PC-9 (cell line): ENCODE measurements around the gene TMEM222. TPM values are rescaled to one million over a fixed set of nuclear protein-coding genes. Genes with fewer than 3 reads are reported as not detected.

Source experiments
- BruUV-seq: library from RNA; stranded (reverse); fragments of 400-500 nt; replicated peaks from 2 replicates; lab custom pipeline; 2021; lab: Mats Ljungman, UMichigan
- CTCF ChIA-PET: fragments of 300-600 bp; sonication (Branson Sonifier 250); formaldehyde crosslinking; loops from one replicate; lab custom pipeline; 2022; ENCODE audit warnings: antibody characterized with exemption; lab: Charles Lee
- POLR2A ChIA-PET: fragments of 300-600 bp; sonication (Branson Sonifier 250); formaldehyde crosslinking; loops from one replicate; lab custom pipeline; 2022; ENCODE audit warnings: antibody characterized with exemption; ENCODE audit not compliant: unreplicated experiment; lab: Charles Lee
- DNase-seq, 2 experiments: peaks; one replicate each; pipeline versions ENCODE4 v3.0.0 to v3.0.0-alpha.2; 2015 to 2022; ENCODE audit warnings: mixed read lengths in 1 of 2
- H2AFZ ChIP-seq: fragments of 200-600 bp; sonication (generic); 2 replicates; pipeline ENCODE4 v1.8.1; 2017; ENCODE audit warnings: antibody characterized with exemption
- H3F3A ChIP-seq: fragments of 200-600 bp; sonication (generic); 2 replicates; pipeline ENCODE4 v1.8.1; 2017; ENCODE audit warnings: antibody characterized with exemption, mild to moderate bottlenecking, low read depth; ENCODE audit not compliant: insufficient read depth
- H3K27ac ChIP-seq: fragments of 200-600 bp; sonication (generic); 2 replicates; pipeline ENCODE4 v1.6.1; 2016; ENCODE audit warnings: mixed run types
- H3K27me3 ChIP-seq: fragments of 200-600 bp; sonication (generic); 2 replicates; pipeline ENCODE4 v1.6.1; 2016; ENCODE audit warnings: low read depth, mixed run types; ENCODE audit not compliant: insufficient read depth
- H3K36me3 ChIP-seq: fragments of 200-600 bp; sonication (generic); 2 replicates; pipeline ENCODE4 v1.6.1; 2016; ENCODE audit warnings: low read depth, mixed run types
- H3K4me1 ChIP-seq: fragments of 200-600 bp; sonication (generic); replicated peaks from 2 replicates; pipeline ENCODE4 v1.6.1; 2016; ENCODE audit warnings: mixed run types; ENCODE audit not compliant: insufficient read depth
- H3K4me2 ChIP-seq: fragments of 200-600 bp; sonication (generic); 2 replicates; pipeline ENCODE4 v1.6.1; 2017; ENCODE audit warnings: mixed run types
- H3K4me3 ChIP-seq: fragments of 200-600 bp; sonication (generic); 2 replicates; pipeline ENCODE4 v1.6.1; 2016; ENCODE audit warnings: mixed run types
- H3K79me2 ChIP-seq: fragments of 200-600 bp; sonication (generic); 2 replicates; pipeline ENCODE4 v1.6.1; 2017; ENCODE audit warnings: low read depth, mixed run types
- H3K9me2 ChIP-seq: fragments of 200-600 bp; sonication (generic); 2 replicates; pipeline ENCODE4 v1.8.1; 2017; ENCODE audit warnings: mild to moderate bottlenecking; ENCODE audit not compliant: insufficient read depth
- H3K9me3 ChIP-seq: fragments of 200-600 bp; sonication (generic); 2 replicates; pipeline ENCODE4 v1.8.1; 2016; ENCODE audit warnings: low read depth; ENCODE audit not compliant: insufficient read depth
- H4K20me1 ChIP-seq: fragments of 200-600 bp; sonication (generic); 2 replicates; pipeline ENCODE4 v1.8.1; 2017; ENCODE audit not compliant: insufficient read depth
- EZH2 ChIP-seq: fragments of 200-600 bp; sonication (generic); IDR thresholded peaks from 2 replicates; pipeline ENCODE4 v1.8.0; 2017; ENCODE audit warnings: antibody characterized with exemption, low read depth
- intact Hi-C: fragments of 100-400 bp; cut with micrococcal nuclease; formaldehyde crosslinking; loops from one replicate; pipeline ENCODE4 v1.10.0; 2022; ENCODE audit not compliant: unreplicated experiment
- total RNA-seq: library from RNA; stranded (reverse); gene quantifications from 2 replicates; pipeline ENCODE4 v1.2.3, GENCODE V29; 2021
- TF ChIP-seq, protein P1 (sequence below): fragments of 200-600 bp; sonication (generic); conservative IDR thresholded peaks from 2 replicates; pipeline ENCODE4 v1.6.1; 2017; ENCODE audit warnings: mixed run types, antibody characterized with exemption, mild to moderate bottlenecking, moderate library complexity

Gene TMEM222
- total RNA-seq, 1 experiment from 2014 or later = 32.8 TPM

DNA sequence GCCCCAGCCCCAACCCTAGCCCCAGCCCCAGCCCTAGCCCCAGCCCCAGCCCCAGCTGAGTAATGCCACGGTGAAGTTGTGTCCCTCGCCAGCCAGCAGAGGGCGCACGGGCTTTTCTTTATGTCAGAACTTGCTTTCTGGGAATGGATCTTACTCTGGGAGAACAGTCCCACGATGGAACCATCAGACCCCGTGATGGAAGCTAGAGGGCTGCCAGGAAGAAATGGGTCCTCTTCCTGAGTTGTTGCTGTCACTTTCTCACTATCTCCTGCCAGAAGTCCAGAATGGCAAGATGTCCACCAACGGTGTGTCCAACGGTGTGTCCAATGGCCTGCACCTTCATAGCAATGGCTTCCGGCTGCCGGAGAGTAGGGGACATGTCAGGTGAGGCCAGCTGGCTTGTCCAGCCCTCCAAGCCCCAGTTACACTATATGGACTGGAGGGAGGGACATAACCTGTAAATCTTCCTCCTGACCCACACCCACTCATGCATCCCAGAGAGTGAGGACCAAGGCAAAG, 25.1 kb upstream of the TMEM222 start:
- no peaks in the 10 kb centered on the region for H3K9me2 ChIP-seq
- POLR2A ChIA-PET = no interaction called here
- BruUV-seq = no TSS peak

DNA sequence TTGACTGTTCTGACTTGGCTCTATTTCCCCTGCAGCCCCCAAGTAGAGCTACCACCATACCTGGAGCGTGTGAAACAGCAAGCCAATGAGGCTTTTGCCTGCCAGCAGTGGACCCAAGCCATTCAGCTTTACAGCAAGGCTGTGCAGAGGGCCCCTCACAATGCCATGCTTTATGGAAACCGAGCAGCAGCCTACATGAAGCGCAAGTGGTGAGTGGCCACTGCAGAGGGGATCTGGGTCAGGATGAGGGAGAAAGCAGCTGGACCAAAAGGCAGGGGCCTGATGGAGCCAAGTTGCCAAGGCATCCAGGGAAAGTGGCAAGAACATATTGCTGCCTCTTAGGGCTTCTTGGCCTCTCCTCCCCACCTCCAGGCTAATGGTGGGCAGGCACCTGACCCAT, 24.1 kb upstream of the TMEM222 start:
- Histone ChIP-seq H3K9me3 (no peaks in the 10 kb centered on the region), H3K79me2 (no peaks in the 10 kb centered on the region), H3K36me3 (no peaks in the 10 kb centered on the region), H3K9me2 (no peaks in the 10 kb centered on the region), H3K27ac (no peak overlapping the region), H3K4me1 (no peaks in the 10 kb centered on the region), H2AFZ (no peak overlapping the region), H3K4me3 (no peak overlapping the region), H3K4me2 (no peak overlapping the region), H3F3A (no peaks in the 10 kb centered on the region), H4K20me1 (no peaks in the 10 kb centered on the region), H3K27me3 (no peaks in the 10 kb centered on the region)
- DNase-seq = no peak
- POLR2A ChIA-PET = no interaction called here
- TF ChIP-seq, protein P1, sequence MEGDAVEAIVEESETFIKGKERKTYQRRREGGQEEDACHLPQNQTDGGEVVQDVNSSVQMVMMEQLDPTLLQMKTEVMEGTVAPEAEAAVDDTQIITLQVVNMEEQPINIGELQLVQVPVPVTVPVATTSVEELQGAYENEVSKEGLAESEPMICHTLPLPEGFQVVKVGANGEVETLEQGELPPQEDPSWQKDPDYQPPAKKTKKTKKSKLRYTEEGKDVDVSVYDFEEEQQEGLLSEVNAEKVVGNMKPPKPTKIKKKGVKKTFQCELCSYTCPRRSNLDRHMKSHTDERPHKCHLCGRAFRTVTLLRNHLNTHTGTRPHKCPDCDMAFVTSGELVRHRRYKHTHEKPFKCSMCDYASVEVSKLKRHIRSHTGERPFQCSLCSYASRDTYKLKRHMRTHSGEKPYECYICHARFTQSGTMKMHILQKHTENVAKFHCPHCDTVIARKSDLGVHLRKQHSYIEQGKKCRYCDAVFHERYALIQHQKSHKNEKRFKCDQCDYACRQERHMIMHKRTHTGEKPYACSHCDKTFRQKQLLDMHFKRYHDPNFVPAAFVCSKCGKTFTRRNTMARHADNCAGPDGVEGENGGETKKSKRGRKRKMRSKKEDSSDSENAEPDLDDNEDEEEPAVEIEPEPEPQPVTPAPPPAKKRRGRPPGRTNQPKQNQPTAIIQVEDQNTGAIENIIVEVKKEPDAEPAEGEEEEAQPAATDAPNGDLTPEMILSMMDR = no peak
- no peak for TF ChIP-seq EZH2
- no TSS peak for BruUV-seq
- CTCF ChIA-PET = interaction anchor here (0.6 to 1.2 kb wide), 5 partner anchors 10 to 365 kb away, joined by 3 to 9 read pairs (median 3); no protein-coding TSS in a partner anchor
- intact Hi-C loops = no loop called here

More for the DNA sequence above, 25.1 kb upstream of the TMEM222 start:
- Histone ChIP-seq H3K9me3 (no peaks in the 10 kb centered on the region), H3K4me2 (no peak overlapping the region), H2AFZ (no peak overlapping the region), H3F3A (no peaks in the 10 kb centered on the region), H3K36me3 (no peaks in the 10 kb centered on the region), H3K79me2 (no peaks in the 10 kb centered on the region), H3K4me1 (no peaks in the 10 kb centered on the region), H3K4me3 (no peak overlapping the region), H3K27ac (no peak overlapping the region), H3K27me3 (no peaks in the 10 kb centered on the region), H4K20me1 (no peaks in the 10 kb centered on the region)
- peak in 1 of 2 experiments; percentile 43 for DNase-seq
- no peak for TF ChIP-seq EZH2
- TF ChIP-seq, protein P1 = peak; percentile 72
- CTCF ChIA-PET = interaction anchor here (0.6 to 1.5 kb wide), 8 partner anchors 10 to 1579 kb away, joined by 3 to 10 read pairs (median 4); no protein-coding TSS in a partner anchor
- intact Hi-C loops = no loop called here

DNA sequence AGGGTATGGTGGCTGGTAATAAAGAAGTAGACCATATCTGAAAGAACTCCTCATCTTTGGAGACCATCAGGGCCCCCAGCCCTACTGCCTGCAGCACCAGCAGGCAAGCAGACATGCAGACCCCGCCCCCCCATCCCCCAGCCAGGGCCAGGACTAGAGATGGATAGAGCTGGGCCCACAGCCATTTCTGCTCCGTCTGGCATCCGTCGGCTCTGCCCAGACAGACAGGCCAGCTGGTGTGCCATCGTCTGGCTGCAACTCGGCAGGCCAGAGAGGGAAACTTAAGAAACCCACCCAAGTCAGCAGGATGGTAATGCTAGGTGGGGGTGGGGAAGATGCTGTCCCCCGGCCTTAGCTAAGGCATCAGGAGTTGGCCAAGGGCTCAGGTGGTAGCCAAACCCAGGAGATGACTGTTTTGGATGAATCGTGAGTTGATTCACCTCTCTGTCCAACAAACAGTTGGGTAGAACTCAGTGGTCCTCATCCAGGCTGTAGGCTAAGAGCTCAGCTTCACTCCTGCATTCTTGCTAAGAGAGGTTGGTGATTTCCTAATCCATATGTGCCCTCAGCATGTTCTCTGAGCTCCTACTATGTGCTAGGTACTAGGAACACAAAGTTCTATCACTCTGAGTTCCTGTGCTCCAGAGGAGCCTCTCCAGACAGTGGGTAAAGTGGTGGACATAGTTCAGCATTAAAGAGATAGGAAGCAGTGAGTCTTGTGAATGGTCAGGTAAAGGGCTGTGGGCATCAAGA, 23.2 kb upstream of the TMEM222 start:
- H3K36me3 ChIP-seq = no peaks in the 10 kb centered on the region
- no peak overlapping the region for H2AFZ ChIP-seq
- intact Hi-C loops = no loop called here
- TF ChIP-seq EZH2 = no peak
- TF ChIP-seq, protein P1 = no peak
- no peaks in the 10 kb centered on the region for H4K20me1 ChIP-seq
- H3F3A ChIP-seq = no peaks in the 10 kb centered on the region
- H3K27ac ChIP-seq = no peak overlapping the region
- no peaks in the 10 kb centered on the region for H3K27me3 ChIP-seq
- CTCF ChIA-PET = interaction anchor here (0.5 to 0.6 kb wide), 4 partner anchors 32 to 229 kb away, joined by 3 to 9 read pairs (median 4); no protein-coding TSS in a partner anchor
- H3K4me2 ChIP-seq = no peak overlapping the region
- H3K9me2 ChIP-seq = no peaks in the 10 kb centered on the region
- H3K4me3 ChIP-seq = no peak overlapping the region
- no peaks in the 10 kb centered on the region for H3K79me2 ChIP-seq
- no peaks in the 10 kb centered on the region for H3K9me3 ChIP-seq
- POLR2A ChIA-PET = no interaction called here
- DNase-seq = no peak
- no TSS peak for BruUV-seq
- no peaks in the 10 kb centered on the region for H3K4me1 ChIP-seq
